ENCODE measurements around the gene PKD1.

- TF ChIP-seq CTCF (IDR thresholded peaks at IDR 0.05), result no peak
- no peak for TF ChIP-seq POLR2A (IDR thresholded peaks at IDR 0.05)
These were observed 89.5 kb downstream of the PKD1 start for GRCh38 chr16:2045965-2046892.
